Measurements from ENCODE around the gene LPIN1. TPM values are rescaled to one million over a fixed set of nuclear protein-coding genes. Genes with fewer than 3 reads are reported as not detected.

Gene LPIN1
- polyA plus RNA-seq (2013, experiment 1 of 2; ENCODE audit: insufficient read length) = 8.2 TPM
- 7.3 TPM for polyA plus RNA-seq (2013, experiment 2 of 2; ENCODE audit: insufficient read length)

GRCh38 chr2:11746376-11746806, at the start of gene LPIN1:
LPIN1 (plus strand) TSS chr2:11746632; CDS start chr2:11765542, 18,910 bp downstream.
- peak; percentile 87 for DNase-seq

GRCh38 chr2:11696736-11697102, 49.7 kb upstream of the LPIN1 start:
- no peak for DNase-seq

DNA sequence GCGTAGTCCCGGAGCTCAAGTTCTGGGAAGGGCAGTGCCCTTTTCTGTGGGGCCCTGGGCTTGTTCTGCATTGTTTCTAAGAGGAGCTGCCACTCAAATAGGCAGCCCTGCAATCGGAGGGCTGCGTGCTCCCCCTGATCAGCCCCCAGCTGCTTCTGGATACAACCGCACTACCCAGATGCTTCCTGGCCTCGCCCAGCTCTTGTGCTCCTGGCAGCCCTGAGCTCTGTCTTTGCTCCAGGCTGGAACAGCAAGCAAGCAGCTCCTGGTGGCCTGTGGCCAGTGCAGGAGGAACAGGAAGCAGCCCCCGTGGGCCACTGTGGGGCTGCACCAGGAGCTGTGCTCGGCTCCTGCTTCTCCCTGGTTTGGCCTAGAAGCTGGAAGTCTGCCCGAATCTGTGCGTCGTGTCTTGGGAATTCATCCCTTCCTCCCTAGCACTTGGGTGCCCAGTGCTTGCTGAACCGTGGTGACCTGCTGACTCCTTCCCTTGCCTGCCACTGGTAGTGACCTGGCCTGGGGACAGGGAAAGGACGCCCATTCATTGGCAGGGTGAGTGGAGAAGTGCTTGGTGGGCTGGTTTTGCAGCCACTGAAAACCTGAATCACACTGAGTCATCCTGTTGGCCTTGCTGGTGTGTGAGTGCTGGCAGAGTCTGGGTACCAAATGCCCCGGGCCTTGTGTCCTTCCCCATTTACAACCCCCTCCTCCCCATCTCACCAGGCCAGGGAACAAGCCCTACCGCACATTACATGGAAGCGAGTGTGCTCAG, 49.1 kb upstream of the LPIN1 start:
- DNase-seq = peak; percentile 77

GRCh38 chr2:11698009-11698922, 48.2 kb upstream of the LPIN1 start:
- peak; percentile 55 for DNase-seq

DNA sequence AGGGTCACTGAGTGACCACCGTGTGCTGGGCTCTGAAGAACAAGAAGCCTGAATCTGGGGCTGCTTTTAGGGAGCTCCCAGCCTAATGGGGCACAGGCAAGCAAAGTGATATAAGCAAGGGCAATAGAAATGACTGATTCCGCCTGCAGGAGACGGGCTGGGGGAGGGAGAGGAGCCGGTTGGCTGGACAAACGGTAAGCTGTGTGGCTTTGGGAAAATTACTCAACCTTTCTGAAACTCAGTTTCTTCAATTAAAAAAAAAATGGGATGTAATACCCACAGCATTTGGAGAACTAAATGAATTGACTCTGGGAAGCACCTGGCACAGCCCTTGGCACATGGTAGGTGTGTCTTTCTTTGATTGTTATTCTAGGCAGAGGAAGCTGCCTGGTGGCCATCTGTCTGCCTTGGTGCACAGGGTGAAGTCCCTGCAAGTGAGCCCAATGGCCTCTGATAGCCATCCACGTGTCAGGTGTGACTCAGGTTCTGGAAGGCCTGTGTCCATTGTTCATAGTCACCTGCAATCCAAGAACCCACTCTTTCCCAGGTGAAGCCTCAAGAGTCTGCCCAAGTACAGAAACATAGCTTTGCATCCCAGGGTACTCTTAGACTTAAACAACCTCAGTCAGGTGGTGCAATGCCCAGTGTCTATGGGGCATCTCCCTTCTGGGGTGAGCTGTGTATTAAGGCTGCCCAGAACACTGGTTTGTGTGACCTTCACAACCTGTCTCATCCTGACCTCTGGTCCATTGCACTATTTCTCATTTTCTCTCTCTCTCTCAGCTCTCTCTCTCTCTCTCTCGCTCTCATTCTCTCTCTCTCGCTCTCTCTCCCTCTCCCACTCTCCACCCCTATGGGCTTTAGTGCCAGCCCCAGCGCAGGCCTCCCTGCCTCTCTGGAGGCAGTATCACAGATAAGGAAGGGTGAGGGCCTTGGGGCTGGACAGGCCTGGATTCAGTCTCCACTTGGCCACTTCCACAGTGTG, 46.5 kb upstream of the LPIN1 start:
- DNase-seq = no peak

- DNase-seq = no peak
Measured at GRCh38 chr2:11701206-11701605, 45.2 kb upstream of the LPIN1 start.

GRCh38 chr2:11701751-11702301, 44.6 kb upstream of the LPIN1 start:
- DNase-seq = no peak

DNA sequence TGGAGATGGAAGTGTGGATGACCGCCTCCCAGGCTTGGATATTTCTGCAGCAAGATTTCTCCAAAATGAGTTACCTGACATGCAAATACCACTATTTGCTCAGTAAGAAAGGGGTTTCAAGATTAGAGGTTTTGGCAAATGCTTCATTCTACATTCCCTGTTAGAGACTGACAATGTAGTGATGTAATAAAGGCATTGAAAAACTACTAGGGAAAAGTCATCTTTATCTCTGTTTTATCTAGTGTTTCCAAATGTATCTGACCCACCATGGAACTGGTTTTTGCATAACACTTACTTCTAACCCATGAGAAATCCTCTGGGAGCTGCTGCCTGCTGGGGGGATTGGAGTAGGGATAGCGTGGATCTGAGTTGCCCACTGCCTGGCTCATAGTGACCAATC, 43.5 kb upstream of the LPIN1 start:
- no peak for DNase-seq

GRCh38 chr2:11703700-11704099, 42.7 kb upstream of the LPIN1 start:
- DNase-seq = peak; percentile 84

- no peak for DNase-seq
Measured at GRCh38 chr2:11705063-11705462, 41.4 kb upstream of the LPIN1 start.

- no peak for DNase-seq
Measured at GRCh38 chr2:11705711-11706110, 40.7 kb upstream of the LPIN1 start.

DNA sequence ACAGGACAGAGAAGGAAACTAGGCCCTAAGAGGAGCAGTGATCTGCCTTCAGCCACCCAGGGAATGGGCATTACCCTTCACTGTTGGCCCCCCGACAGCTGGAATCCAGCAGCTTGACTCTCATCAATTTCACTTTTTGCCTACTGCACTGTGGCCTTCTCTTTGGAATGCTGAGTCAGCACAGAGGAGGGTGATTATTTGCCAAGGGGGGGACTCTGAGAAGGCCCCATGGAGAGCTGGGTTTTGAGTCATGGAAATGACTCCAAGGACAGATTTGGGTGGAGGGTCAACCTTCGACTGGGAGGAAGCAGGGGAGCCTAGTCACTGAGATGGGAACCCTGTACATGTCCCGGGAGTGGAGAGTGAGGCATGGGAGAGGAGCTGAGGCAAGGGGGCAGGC, 38.3 kb upstream of the LPIN1 start:
- DNase-seq = peak; percentile 36

DNA sequence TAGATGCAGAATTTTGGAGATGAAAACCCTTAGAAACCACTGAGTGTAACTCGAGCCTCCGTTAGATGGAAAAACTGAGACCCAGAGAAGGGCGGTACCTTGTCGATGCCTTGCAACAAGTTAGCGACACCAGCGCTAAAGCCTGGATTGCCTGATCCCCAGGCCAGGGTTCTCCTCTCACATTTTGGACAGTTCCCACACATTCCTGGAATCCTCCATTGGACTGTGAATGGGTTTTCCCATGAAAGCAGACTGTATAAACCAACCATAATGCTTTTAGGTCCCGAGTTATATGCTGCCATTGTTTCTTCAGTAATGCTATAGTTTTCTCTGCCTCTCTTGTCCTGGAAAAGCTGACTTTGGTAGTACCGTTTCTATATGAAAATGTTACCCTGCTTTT, 37.1 kb upstream of the LPIN1 start:
- no peak for DNase-seq

DNA sequence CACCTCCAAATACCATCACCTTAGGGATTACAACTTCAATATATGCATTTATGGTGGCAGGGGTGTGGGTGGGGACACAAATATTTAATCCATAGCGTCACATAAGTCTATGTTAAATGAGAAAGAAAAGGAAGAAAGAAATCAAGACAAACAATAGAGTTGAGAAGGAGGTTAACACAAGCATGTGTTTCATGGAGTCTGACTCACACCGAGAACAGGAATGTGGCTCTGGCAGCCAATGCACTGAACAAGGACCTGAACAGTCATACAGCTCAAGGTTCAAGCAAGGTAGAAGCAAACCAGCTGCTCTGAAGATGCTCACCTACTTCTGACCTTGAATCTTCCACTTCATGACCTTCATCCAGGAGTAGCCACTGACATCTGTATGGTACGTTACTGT, 36.2 kb upstream of the LPIN1 start:
- DNase-seq = peak; percentile 81

DNA sequence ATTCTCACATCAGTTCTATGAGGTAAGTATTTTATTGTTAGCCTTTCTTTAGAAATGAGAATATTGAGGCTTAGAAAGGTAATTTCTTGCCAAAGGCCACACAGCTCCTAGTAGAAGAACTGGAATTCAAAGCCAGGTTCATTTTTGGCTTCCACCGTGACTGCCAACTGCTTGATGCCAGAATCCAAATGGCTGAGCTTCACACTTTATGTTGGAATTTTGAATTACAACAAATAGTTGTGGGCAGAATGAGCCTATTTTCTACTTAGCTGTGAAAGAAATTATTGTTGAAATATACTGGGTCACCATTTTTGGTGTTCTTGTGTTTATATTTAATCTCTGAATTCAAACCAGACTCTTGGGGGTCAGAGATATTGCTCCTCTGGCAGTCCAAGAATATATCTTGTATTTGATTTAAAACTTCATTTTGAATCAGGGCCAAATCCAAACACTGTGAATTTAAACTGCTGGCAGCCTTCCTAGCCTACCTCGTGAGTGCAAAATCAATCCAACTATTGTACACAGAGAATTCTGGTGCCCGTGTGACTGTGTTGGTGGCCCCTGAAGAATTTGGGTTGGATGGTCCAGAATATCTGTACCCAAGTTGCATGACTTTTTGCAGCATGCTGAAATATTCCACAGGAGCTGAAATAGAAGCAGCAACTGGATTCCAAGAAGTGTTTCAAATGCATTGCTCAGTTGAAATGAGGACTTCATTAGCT, 35.6 kb upstream of the LPIN1 start:
- no peak for DNase-seq

DNA sequence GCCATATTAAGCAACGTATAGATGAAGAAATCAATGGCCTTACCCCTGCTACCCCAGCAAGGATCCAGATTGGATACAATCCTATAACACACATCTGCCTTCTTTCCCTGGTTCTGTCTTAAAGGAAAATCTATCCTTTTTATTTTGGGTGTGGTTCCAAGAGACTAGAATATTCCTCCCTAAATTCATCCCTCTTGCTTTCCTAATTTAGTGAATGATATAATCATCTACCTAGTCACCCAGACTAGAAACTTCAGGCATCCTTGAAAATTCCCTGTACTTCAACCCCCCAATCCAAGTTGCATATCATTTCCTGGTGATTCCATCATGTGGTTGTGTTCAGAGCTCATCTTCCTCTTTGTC, 35.1 kb upstream of the LPIN1 start:
- DNase-seq = no peak

GRCh38 chr2:11711751-11712150, 34.7 kb upstream of the LPIN1 start:
- DNase-seq = no peak

GRCh38 chr2:11712866-11713265, 33.6 kb upstream of the LPIN1 start:
- DNase-seq = no peak

GRCh38 chr2:11713815-11714214, 32.6 kb upstream of the LPIN1 start:
- no peak for DNase-seq

DNA sequence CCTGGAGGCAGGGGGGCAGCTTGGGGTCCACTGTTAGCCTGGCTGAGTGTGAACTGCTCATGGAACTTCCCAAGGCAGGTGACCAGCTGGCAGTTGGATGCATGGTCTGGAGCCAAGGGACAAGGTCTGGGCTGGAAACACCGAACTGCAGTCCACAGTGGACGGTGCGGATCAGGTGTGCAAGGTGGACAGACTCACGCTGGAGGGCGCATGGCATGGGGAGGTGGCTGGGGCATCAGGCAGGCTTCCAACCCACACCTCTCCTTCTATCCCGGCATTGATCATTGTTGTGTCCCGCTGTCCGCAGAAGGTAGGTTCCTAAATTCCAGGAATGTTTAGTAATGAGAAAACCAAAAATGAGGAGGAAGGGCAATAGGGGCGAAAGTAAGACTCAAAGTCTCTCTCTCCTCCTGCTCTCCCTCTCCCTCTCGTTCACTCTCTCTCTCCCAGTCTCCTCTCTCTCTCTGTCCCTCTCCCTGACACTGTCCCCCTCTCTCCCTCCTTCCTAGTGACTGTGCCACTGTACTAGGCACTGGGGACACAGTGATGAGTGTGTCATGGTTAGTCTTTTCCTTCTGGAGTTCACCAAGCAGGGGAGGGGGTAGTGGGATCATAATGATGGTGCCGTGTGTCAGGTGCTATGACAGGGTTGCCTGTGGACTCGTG, 30.3 kb upstream of the LPIN1 start:
- no peak for DNase-seq
